ENCODE results near the gene CLDN17. TPM values are rescaled to one million over a fixed set of nuclear protein-coding genes. Genes with fewer than 3 reads are reported as not detected.

Gene CLDN17
- total and polyA plus RNA-seq, 2 donors (not counting 3 experiments of a cell fraction or from before 2014, with no cell fraction given) = not detected

DNA sequence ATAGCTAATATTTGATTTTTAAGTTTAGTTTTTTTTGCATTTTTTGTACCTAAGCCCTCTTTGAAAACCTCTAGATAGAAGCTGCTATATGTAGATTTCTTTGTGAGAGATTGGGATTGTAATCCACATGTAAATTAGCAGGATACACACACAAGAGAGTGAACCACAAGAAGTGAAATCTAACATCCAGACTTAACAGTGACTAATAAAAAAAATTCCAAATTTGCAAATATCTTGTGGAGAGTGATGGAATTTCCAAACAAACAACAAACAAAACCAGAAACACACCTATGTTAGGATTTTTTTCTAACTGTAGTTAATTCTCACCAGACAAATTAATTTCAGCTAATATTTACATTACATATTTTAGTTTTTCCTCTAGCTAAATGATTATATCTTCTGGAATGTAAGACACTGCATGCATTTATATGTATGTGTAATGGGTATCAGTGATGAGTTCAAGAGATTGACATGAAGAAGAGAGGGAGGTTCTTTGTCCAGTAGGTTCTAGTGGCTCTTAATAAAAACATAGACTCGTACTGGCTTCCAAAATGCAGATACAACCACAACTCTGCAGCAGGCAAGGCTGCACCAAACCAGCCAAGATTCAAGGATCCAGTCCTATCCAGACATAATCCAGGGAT, 12.8 kb downstream of the CLDN17 start:
- dilution Hi-C loops (cut with MboI; ENCODE audit: extremely low pct_ligation_motif_present, low sequenced_read_pairs) = no loop called here
- POLR2A ChIA-PET = no interaction called here

More for the DNA sequence above, 12.8 kb downstream of the CLDN17 start:
- FAIRE-seq (no peak), DNase-seq (ENCODE audit: low read depth, low spot score) (no peak)
- H3K4me2 ChIP-seq (ENCODE audit: insufficient read depth, low read length) = no peak overlapping the region
- no peaks in the 10 kb centered on the region for H4K20me1 ChIP-seq (replicated peaks; ENCODE audit: control insufficient read depth, extremely low read depth, insufficient read depth, low read length)
- no peak overlapping the region for H3K9ac ChIP-seq (replicated peaks; ENCODE audit: extremely low read depth, insufficient read depth, low read length)
- no peaks in the 10 kb centered on the region for H3K9me3 ChIP-seq (replicated peaks; ENCODE audit: control insufficient read depth, insufficient read depth, low read length)
- H2AFZ ChIP-seq (ENCODE audit: low read depth, low read length) = no peak overlapping the region
- no peak overlapping the region for H3K4me3 ChIP-seq (replicated peaks in 1 of 3; ENCODE audit: insufficient read depth in 1 of 3, low read depth in 1 of 3, low read length in 3 of 3)
- no peak overlapping the region for H3K27ac ChIP-seq (ENCODE audit: insufficient read depth, low read depth, low read length)
- BruUV-seq (replicated peaks) = no TSS peak
- CTCF ChIA-PET = no interaction called here
- no peaks in the 10 kb centered on the region for H3K4me1 ChIP-seq (ENCODE audit: control insufficient read depth, extremely low read depth, insufficient read depth, low read length)
- no peak for TF ChIP-seq MYC (IDR thresholded peaks at IDR 0.05; ENCODE audit: low read depth, low read length)
- TF ChIP-seq, protein P1, sequence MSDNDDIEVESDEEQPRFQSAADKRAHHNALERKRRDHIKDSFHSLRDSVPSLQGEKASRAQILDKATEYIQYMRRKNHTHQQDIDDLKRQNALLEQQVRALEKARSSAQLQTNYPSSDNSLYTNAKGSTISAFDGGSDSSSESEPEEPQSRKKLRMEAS (IDR thresholded peaks at IDR 0.05; ENCODE audit: insufficient read depth, insufficient read length) = no peak
- no peak for TF ChIP-seq FOS (IDR thresholded peaks at IDR 0.05; ENCODE audit: borderline replicate concordance, insufficient read depth, low read length)
- TF ChIP-seq EZH2 (IDR thresholded peaks at IDR 0.05; ENCODE audit: borderline replicate concordance, low read depth, low read length, severe bottlenecking) = no peak
- TF ChIP-seq GATA2 (IDR thresholded peaks at IDR 0.05; ENCODE audit: insufficient read depth, insufficient read length, low read depth, low read length) = no peak
- TF ChIP-seq JUN (IDR thresholded peaks at IDR 0.05; ENCODE audit: borderline replicate concordance, insufficient read depth, insufficient read length, low read depth) = no peak
- no peak for TF ChIP-seq POLR2AphosphoS5 (IDR thresholded peaks at IDR 0.05; ENCODE audit: insufficient read depth, low read depth, low read length)
- TF ChIP-seq POLR2A (IDR thresholded peaks at IDR 0.05; ENCODE audit: low read depth, low read length) = no peak
- TF ChIP-seq, protein P2, sequence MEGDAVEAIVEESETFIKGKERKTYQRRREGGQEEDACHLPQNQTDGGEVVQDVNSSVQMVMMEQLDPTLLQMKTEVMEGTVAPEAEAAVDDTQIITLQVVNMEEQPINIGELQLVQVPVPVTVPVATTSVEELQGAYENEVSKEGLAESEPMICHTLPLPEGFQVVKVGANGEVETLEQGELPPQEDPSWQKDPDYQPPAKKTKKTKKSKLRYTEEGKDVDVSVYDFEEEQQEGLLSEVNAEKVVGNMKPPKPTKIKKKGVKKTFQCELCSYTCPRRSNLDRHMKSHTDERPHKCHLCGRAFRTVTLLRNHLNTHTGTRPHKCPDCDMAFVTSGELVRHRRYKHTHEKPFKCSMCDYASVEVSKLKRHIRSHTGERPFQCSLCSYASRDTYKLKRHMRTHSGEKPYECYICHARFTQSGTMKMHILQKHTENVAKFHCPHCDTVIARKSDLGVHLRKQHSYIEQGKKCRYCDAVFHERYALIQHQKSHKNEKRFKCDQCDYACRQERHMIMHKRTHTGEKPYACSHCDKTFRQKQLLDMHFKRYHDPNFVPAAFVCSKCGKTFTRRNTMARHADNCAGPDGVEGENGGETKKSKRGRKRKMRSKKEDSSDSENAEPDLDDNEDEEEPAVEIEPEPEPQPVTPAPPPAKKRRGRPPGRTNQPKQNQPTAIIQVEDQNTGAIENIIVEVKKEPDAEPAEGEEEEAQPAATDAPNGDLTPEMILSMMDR (IDR thresholded peaks at IDR 0.05; ENCODE audit: extremely low read depth in 1 of 2, insufficient read depth in 1 of 2, low read depth in 1 of 2, low read length in 2 of 2) = no peak
- no peaks in the 10 kb centered on the region for H3K9me1 ChIP-seq (replicated peaks; ENCODE audit: control insufficient read depth, extremely low read depth, insufficient read depth, low read length)
- H3K79me2 ChIP-seq (ENCODE audit: control insufficient read depth, insufficient read depth, low read length) = no peaks in the 10 kb centered on the region
- H3K27me3 ChIP-seq (ENCODE audit: control insufficient read depth in 2 of 2, insufficient read depth in 2 of 2, low read length in 2 of 2) = no peaks in the 10 kb centered on the region
- H3K36me3 ChIP-seq (ENCODE audit: control insufficient read depth in 2 of 2, extremely low read depth in 1 of 2, insufficient read depth in 2 of 2, low read length in 2 of 2) = no peaks in the 10 kb centered on the region
- intact Hi-C loops (cut with micrococcal nuclease) = no loop called here
